Activated T-helper 17 cell treated with anti-CD3 and anti-CD28 coated beads, Interleukin-2, amount 50 U/mL, for 72 hours (primary cell): ENCODE measurements around the gene AMBN. TPM values are rescaled to one million over a fixed set of nuclear protein-coding genes. Genes with fewer than 3 reads are reported as not detected.

Experiments used
- ATAC-seq: fragments of 150-1000 bp; cut with Tn5 transposase; replicated peaks from 2 replicates; pipeline ENCODE4 v1.10.0; 2021; ENCODE audit warnings: mild to moderate bottlenecking, moderate library complexity
- H3K27ac Mint-ChIP-seq: one replicate; pipeline ENCODE4 v1.8.0; 2022; ENCODE audit warnings: mixed read lengths
- H3K27me3 Mint-ChIP-seq: one replicate; pipeline ENCODE4 v1.8.0; 2022; ENCODE audit warnings: mixed read lengths
- H3K36me3 Mint-ChIP-seq: one replicate; pipeline ENCODE4 v1.8.0; 2022; ENCODE audit warnings: low read depth, mild to moderate bottlenecking, mixed read lengths
- H3K4me1 Mint-ChIP-seq: one replicate; pipeline ENCODE4 v1.8.0; 2022; ENCODE audit warnings: mixed read lengths
- H3K4me3 Mint-ChIP-seq: one replicate; pipeline ENCODE4 v1.8.0; 2022; ENCODE audit warnings: mild to moderate bottlenecking, mixed read lengths
- H3K9me3 Mint-ChIP-seq: one replicate; pipeline ENCODE4 v1.8.0; 2022; ENCODE audit warnings: mixed read lengths
- total RNA-seq, 2 donors: library from RNA; stranded (reverse); gene quantifications; one replicate each; pipeline ENCODE4 v1.2.3, GENCODE V29; 2022

The AMBN gene
- total RNA-seq, 2 donors from 2014 or later = not detected

DNA sequence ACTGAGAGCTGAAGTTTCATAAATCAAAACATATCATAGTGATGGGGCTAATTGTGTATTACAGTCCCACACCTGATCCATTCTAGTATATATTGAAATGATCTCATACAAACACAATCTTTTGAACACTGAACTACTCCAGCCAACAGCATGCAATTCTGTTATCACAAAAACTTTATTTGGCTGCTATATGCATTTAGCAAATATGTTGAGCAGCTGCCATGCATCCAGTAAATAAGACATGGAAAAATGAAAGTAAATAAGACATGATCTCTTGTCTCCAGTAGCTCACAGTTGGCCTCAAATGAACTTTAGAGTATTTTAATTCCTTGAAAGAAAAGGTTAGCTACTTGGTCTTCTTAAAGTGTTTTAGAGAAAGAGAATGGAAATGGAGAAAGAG lies 2.1 kb downstream of the AMBN start:
- Mint-ChIP-seq H3K4me3 (no peak overlapping the region), H3K27ac (no peak overlapping the region), H3K36me3 (no peaks in the 10 kb centered on the region), H3K9me3 (no peaks in the 10 kb centered on the region), H3K27me3 (peaks cover 4% of the 10 kb centered on the region), H3K4me1 (no peaks in the 10 kb centered on the region)
- ATAC-seq = no peak

DNA sequence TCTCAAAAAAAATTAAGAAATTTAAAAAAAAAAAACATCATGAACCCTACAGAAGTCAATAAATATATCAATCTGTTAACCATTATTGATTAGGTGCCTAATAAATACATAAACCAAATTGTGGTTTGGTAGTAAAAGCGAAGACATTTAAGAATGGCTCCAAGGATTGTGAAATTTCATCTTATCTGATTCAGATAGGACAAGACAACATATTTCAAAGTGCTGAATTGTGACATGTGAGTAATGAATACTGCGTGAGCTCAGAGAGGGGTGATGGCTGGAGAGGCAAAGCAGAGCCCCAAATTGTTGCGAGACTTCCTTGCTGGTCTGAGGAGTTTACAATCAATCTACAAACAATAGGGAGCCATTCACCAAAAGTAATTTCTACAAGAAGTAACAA lies 8.2 kb downstream of the AMBN start:
- peaks cover 8% of the 10 kb centered on the region for H3K27me3 Mint-ChIP-seq
- ATAC-seq = no peak
- no peaks in the 10 kb centered on the region for H3K9me3 Mint-ChIP-seq
- no peaks in the 10 kb centered on the region for H3K4me1 Mint-ChIP-seq
- no peaks in the 10 kb centered on the region for H3K36me3 Mint-ChIP-seq
- H3K4me3 Mint-ChIP-seq = no peak overlapping the region
- H3K27ac Mint-ChIP-seq = no peak overlapping the region

DNA sequence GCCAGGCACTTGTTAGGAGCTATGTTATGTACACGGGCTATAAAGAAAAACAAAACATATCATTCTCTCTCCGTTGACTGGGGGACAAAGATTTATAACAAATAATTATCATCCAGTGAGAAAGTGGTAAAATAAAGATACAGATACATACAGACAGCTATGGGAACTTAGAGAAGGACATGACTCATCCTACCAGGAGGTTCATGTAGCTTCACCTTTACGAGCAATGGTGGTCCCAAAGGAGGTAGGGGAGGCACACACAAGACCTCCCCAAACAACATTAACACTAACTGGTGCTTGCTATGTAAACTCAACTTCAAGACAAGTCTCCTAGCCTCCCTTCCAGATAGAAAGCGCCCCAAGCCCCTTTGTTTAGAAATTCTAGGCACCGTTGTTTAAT lies 8.9 kb downstream of the AMBN start:
- no peaks in the 10 kb centered on the region for H3K9me3 Mint-ChIP-seq
- H3K27me3 Mint-ChIP-seq = peaks cover 8% of the 10 kb centered on the region
- no peak for ATAC-seq
- no peak overlapping the region for H3K27ac Mint-ChIP-seq
- no peaks in the 10 kb centered on the region for H3K36me3 Mint-ChIP-seq
- no peak overlapping the region for H3K4me3 Mint-ChIP-seq
- no peaks in the 10 kb centered on the region for H3K4me1 Mint-ChIP-seq

DNA sequence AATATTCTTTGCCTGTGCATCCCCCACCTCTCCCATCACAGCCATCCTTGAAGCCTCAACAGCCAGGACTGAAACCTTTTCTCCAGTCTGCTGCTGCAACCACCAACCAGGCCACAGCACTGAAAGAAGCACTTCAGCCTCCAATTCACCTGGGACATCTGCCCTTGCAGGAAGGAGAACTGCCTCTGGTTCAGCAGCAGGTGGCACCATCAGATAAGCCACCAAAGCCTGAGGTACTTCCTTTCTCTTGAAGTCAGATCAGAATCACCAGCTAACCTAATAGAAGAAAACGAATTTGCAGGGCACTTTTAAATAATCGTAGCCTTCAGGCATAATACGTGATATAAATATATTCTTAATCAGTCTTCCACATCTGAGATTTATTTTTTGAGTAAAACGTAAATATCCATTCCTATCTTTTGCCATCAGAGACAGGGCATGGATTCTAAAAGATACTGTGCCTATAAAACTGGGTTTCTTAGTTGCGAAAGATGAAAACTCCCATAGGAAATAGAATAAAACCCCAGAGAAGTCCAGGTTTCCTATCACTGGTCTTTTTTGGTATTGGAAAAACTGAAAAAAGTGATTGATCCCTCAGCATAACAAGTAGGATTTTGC lies 9.5 kb downstream of the AMBN start:
- Mint-ChIP-seq H3K36me3 (no peaks in the 10 kb centered on the region), H3K4me1 (no peaks in the 10 kb centered on the region), H3K27me3 (peaks cover 8% of the 10 kb centered on the region), H3K27ac (no peak overlapping the region), H3K4me3 (no peak overlapping the region), H3K9me3 (no peaks in the 10 kb centered on the region)
- peak; percentile 81 for ATAC-seq

DNA sequence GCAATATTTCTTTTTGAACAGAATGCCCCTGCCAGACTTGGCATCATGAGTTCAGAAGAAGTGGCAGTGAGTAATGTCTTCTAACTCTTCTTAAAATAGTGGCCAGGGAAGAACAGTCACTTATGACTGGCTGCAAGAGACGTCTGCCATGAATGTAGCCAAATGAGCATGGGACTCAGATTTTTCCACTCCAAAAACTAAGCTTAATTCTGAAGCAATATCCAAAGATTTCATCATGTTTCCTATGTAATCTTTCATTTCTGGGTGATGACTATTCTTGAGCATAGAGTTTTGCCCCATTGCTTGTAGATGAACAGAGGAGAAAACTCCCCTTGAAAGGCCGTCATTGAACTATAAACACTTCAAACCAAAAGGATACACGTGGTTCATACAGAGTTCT lies 11.8 kb downstream of the AMBN start:
- H3K27me3 Mint-ChIP-seq = peaks cover 7% of the 10 kb centered on the region
- ATAC-seq = no peak
- no peaks in the 10 kb centered on the region for H3K36me3 Mint-ChIP-seq
- no peak overlapping the region for H3K27ac Mint-ChIP-seq
- no peaks in the 10 kb centered on the region for H3K4me1 Mint-ChIP-seq
- no peak overlapping the region for H3K4me3 Mint-ChIP-seq
- no peaks in the 10 kb centered on the region for H3K9me3 Mint-ChIP-seq

DNA sequence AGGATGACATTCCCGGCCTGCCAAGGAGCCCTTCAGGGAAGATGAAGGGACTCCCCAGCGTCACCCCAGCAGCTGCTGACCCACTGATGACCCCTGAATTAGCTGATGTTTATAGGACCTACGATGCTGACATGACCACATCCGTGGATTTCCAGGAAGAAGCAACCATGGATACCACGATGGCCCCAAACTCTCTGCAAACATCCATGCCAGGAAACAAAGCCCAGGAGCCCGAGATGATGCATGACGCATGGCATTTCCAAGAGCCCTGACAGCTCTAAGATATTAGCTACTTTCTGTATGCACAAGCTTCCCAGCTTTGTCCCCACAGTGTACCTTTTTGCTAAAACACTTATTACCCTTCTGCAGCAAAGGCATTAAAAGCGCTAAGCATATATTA lies 14.4 kb downstream of the AMBN start:
- ATAC-seq = no peak
- H3K4me1 Mint-ChIP-seq = no peaks in the 10 kb centered on the region
- no peak overlapping the region for H3K27ac Mint-ChIP-seq
- H3K36me3 Mint-ChIP-seq = no peaks in the 10 kb centered on the region
- no peak overlapping the region for H3K4me3 Mint-ChIP-seq
- H3K27me3 Mint-ChIP-seq = peaks cover 15% of the 10 kb centered on the region
- no peaks in the 10 kb centered on the region for H3K9me3 Mint-ChIP-seq

DNA sequence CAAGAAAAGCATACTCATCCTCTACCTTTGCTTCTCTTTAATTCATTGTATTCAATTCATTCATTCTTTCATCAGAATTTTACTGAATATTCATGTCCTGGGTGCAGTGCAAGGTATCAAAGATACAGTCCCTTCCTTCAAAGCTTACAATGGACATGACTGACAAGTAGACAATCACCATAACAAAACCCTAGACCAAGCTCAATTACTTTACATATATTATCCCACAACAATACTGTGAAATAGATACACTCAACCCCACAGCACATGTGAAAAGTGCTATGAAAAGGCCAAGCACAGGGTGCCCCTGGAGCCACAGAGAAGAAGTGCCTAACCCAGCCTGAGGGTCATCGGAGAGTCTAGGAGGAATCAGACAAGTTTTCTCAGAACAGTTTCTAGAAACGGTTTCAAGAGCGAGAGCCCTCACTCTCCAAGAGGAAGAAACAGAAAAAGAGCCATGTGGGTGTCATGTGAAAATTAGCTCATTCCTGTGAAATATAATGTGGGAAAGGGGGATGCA lies 15.3 kb downstream of the AMBN start:
- ATAC-seq = no peak
- H3K4me3 Mint-ChIP-seq = no peak overlapping the region
- no peaks in the 10 kb centered on the region for H3K9me3 Mint-ChIP-seq
- H3K36me3 Mint-ChIP-seq = no peaks in the 10 kb centered on the region
- H3K27me3 Mint-ChIP-seq = peaks cover 21% of the 10 kb centered on the region
- no peaks in the 10 kb centered on the region for H3K4me1 Mint-ChIP-seq
- no peak overlapping the region for H3K27ac Mint-ChIP-seq

DNA sequence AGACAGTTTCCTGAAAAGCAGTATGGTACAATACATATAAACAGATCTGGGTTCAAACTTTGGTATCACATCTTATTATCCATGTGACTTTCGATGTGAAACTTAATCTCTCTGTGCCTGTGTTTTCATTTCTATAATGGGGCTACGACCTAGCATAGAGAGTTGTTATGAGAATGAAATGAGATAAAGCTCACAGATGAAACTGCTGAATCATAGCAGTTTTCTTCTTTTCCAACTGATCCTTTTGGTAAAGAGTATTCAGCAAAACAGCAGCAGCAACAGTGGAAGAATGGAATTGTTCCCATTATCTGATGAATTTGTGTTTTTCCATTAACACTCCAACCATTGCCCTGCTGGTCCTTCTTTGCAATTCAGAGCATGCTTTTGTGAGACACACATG lies 16.3 kb downstream of the AMBN start:
- H3K36me3 Mint-ChIP-seq = no peaks in the 10 kb centered on the region
- H3K4me1 Mint-ChIP-seq = no peaks in the 10 kb centered on the region
- no peak overlapping the region for H3K4me3 Mint-ChIP-seq
- H3K27me3 Mint-ChIP-seq = peaks cover 28% of the 10 kb centered on the region
- no peak for ATAC-seq
- no peak overlapping the region for H3K27ac Mint-ChIP-seq
- no peaks in the 10 kb centered on the region for H3K9me3 Mint-ChIP-seq

DNA sequence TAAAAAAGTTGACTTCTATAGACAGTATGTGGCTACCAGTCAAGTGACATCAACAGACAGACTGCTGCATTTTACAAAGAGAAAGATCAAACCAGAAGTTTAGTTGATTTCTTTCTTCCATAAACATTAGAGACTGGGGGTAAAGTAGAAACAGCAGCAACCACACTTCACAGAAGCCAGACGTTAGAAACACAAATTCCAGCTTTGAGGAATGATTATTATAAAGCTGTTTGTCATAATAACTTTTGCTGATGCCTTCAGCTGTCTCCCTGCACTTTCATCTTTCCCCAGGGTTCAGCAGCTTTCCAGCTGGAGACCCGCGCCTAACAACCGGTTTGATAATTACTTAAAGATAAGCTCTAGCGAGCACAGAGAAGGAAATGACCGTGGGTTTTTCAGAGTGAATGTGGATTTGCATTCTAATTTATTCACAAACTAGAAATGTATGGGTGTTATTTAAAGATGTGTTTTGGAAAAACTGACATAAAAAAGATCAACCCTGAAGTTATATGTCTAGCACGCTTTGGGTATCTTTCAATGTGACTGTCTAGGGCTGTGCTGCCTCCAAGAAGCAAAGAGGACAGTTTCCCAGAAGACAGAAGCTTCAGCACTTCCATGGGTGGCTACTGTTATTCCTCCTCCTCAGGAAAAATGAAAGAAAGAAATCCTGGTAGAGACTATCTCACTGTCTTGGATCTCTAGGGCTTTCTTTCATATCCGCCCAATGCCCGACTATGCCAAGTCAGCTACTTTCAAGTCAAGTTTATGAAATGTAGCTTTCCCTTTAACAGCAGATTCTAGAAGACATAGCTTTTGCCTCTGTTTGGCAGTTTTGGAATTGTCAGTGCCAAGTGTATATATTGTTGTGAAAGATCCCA lies 21.5 kb downstream of the AMBN start:
- peak; percentile 39 for ATAC-seq
- Mint-ChIP-seq H3K27me3 (peaks cover 31% of the 10 kb centered on the region), H3K9me3 (no peaks in the 10 kb centered on the region), H3K27ac (no peak overlapping the region), H3K4me1 (no peaks in the 10 kb centered on the region), H3K4me3 (peak overlapping the region; percentile 42), H3K36me3 (no peaks in the 10 kb centered on the region)

DNA sequence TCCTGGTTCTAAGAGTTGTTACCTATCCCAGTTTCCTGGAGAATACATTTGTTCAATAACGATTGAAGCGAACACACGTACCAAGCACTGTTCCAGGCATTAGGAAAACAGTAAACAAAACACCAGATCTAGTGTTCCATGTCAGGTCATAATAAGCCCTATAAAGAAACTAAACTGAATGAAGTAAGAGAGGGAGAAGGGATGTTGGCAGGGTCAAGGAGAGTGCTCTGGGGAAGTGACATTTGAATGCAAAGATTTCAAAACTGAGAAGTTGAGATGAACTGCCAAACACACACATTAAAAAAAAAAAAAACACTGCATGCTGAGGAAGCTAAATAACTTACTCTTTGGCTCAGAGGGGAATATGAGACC lies 22.1 kb downstream of the AMBN start:
- ATAC-seq = no peak

DNA sequence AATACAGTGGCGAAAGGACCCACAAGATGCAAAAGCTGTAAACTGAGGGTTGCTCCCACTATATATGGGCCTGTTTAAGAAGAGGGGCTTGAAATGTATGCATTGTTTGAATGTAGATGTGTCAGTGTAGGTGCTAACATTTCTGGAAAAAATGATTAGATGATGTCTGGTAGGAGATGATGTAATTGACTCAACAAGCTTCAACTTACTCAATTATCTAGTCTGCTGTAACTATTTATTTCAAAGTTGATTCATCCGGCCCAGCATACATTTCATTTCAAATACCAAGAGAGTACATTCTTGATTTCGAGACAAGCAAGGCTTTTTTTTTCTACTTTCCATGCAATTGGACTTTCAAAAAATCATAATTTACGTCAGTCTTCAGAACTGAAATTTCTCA lies 27.2 kb downstream of the AMBN start:
- peak; percentile 67 for ATAC-seq
- no peaks in the 10 kb centered on the region for H3K4me1 Mint-ChIP-seq
- no peaks in the 10 kb centered on the region for H3K36me3 Mint-ChIP-seq
- no peak overlapping the region for H3K27ac Mint-ChIP-seq
- H3K27me3 Mint-ChIP-seq = no peaks in the 10 kb centered on the region
- no peak overlapping the region for H3K4me3 Mint-ChIP-seq
- H3K9me3 Mint-ChIP-seq = no peaks in the 10 kb centered on the region

More for the DNA sequence above, 22.1 kb downstream of the AMBN start:
- no peaks in the 10 kb centered on the region for H3K9me3 Mint-ChIP-seq
- peaks cover 29% of the 10 kb centered on the region for H3K27me3 Mint-ChIP-seq
- no peaks in the 10 kb centered on the region for H3K4me1 Mint-ChIP-seq
- no peak overlapping the region for H3K27ac Mint-ChIP-seq
- H3K4me3 Mint-ChIP-seq = peak overlapping the region; percentile 42
- no peaks in the 10 kb centered on the region for H3K36me3 Mint-ChIP-seq

DNA sequence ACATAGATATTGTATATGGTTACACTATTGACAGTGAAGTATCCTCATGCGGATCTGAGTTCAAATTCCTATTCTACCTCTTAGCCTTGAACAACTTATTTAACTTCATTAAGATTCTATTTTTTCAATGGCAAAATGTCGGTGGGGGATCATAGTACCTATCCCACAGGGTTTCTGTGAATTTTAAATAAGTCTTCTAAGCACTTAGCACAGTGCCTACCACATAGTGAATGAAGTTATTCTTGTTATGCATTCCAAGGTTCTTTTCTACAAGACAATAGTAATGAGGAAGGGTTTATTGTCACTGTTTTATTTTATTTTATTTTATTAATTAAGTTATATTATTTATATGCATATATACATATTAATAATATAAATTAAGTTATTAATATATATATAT lies 27.7 kb downstream of the AMBN start:
- peak; percentile 38 for ATAC-seq
- Mint-ChIP-seq H3K36me3 (no peaks in the 10 kb centered on the region), H3K4me1 (no peaks in the 10 kb centered on the region), H3K9me3 (no peaks in the 10 kb centered on the region), H3K27ac (no peak overlapping the region), H3K4me3 (no peak overlapping the region), H3K27me3 (no peaks in the 10 kb centered on the region)

DNA sequence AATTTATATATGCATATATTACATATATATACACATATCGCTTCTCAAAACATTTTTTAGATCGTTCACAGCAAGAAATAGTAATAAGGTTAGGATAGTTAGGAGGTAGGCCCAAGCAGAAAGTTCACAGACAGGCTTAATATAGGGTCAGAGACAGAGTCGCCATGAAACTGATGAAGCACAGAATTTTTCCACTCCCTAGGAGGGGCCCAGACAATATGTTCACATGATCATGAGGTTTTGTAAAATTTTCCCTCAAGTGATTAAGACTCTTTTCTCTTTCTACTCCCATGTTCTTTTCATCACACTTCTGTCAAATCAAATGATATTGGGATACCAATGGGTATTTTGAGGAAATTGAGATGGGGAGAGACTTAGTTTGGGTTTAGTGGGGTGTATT lies 31.3 kb downstream of the AMBN start:
- no peak overlapping the region for H3K4me3 Mint-ChIP-seq
- ATAC-seq = peak; percentile 69
- H3K27ac Mint-ChIP-seq = no peak overlapping the region
- H3K36me3 Mint-ChIP-seq = no peaks in the 10 kb centered on the region
- no peaks in the 10 kb centered on the region for H3K9me3 Mint-ChIP-seq
- no peaks in the 10 kb centered on the region for H3K27me3 Mint-ChIP-seq
- no peaks in the 10 kb centered on the region for H3K4me1 Mint-ChIP-seq

DNA sequence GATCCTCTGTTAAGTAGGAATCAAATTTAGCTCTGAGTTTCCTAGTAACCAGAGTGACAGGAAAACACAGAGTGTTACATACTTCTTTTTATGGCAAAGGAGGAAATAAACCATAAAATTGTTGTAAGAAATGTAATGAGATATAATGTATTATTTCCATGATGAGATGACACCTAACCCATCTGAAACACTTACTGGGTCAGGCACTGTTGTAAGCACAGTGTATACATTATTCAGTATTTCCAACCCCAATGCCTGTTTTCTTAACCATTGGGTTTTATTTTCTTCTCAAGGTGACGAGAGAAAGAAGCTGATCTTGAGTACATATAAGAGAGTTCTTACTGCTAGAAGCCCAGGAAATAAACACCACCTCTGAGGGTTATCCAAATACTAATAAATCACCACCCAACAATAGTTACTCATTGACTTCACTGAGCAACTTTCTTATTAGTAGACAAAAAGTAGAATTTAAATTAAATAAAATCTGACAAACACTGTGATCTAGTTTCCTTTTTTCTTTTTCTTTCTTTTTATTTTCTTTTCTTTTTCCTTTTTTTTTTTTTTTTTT lies 32.3 kb downstream of the AMBN start:
- H3K4me3 Mint-ChIP-seq = no peak overlapping the region
- H3K27ac Mint-ChIP-seq = no peak overlapping the region
- H3K4me1 Mint-ChIP-seq = no peaks in the 10 kb centered on the region
- H3K27me3 Mint-ChIP-seq = no peaks in the 10 kb centered on the region
- no peaks in the 10 kb centered on the region for H3K36me3 Mint-ChIP-seq
- peak; percentile 62 for ATAC-seq
- no peaks in the 10 kb centered on the region for H3K9me3 Mint-ChIP-seq

DNA sequence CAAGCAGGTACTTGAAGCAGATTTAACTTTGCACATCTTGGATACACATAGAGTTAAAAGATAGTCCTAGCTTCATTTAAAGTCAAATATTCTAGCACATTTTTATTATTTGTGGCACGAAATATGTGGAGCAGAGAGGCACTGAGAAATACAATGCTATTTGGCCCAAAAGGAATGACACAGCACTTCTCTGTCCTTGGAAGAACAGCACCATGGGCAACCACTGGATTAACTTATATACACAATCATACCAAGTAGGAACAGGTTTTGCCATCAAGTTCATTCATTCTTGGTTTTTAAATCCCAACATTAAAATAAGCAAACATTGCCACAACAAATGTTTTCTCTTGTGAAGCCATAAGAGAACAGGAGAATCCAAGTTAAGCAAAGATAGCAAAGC lies 35.6 kb downstream of the AMBN start:
- no peak for ATAC-seq
- Mint-ChIP-seq H3K36me3 (no peaks in the 10 kb centered on the region), H3K4me1 (no peaks in the 10 kb centered on the region), H3K9me3 (no peaks in the 10 kb centered on the region), H3K27me3 (peaks cover 4% of the 10 kb centered on the region), H3K27ac (no peak overlapping the region), H3K4me3 (no peak overlapping the region)
